Left lung (tissue), 10 donors: ENCODE data around the gene SHC4. TPM values are rescaled to one million over a fixed set of nuclear protein-coding genes. Genes with fewer than 3 reads are reported as not detected.

Source experiments
- ATAC-seq: fragments of 200-7000 bp; cut with Tn5 transposase; one replicate; pipeline ENCODE4 v1.9.1; 2020; ENCODE audit warnings: moderate library complexity
- DNase-seq, 4 donors: peaks; one replicate each; pipeline ENCODE4 v3.0.0-alpha.2; 2013 to 2020
- H3K27ac ChIP-seq, 2 donors: fragments of 200-600 bp; sonication (generic) in 1 of 2; one replicate each; pipeline versions ENCODE4 v1.5.0 to v1.8.0; 2020 to 2021
- H3K27me3 ChIP-seq, 2 donors: fragments of 200-600 bp; sonication (generic) in 1 of 2; one replicate each; pipeline versions ENCODE4 v1.5.0 to v1.8.0; 2020 to 2021
- H3K36me3 ChIP-seq, 2 donors: fragments of 200-600 bp; sonication (generic) in 1 of 2; one replicate each; pipeline versions ENCODE4 v1.5.0 to v1.8.0; 2020 to 2021
- H3K4me1 ChIP-seq, 2 donors: fragments of 200-600 bp; one replicate each; pipeline ENCODE4 v1.8.0; 2021
- H3K4me3 ChIP-seq, 2 donors: fragments of 200-600 bp; sonication (generic) in 1 of 2; one replicate each; pipeline versions ENCODE4 v1.5.0 to v1.8.0; 2020 to 2021; ENCODE audit warnings: mild to moderate bottlenecking in 1 of 2
- H3K9me3 ChIP-seq, 2 donors: fragments of 200-600 bp; sonication (generic) in 1 of 2; one replicate each; pipeline versions ENCODE4 v1.5.0 to v1.8.0; 2020 to 2021
- CTCF ChIP-seq, 2 donors: fragments of 200-600 bp; sonication (generic) in 1 of 2; IDR thresholded peaks; one replicate each; pipeline versions ENCODE4 v1.5.0 to v1.8.0; 2021; ENCODE audit warnings: antibody characterized with exemption in 2 of 2
- intact Hi-C, 2 donors: fragments of 100-400 bp; cut with DNase I; formaldehyde crosslinking; loops; one replicate each; pipeline versions ENCODE4 v1.11.2 to v1.14.2; 2022
- polyA plus RNA-seq, 6 donors: library from polyadenylated mRNA; unstranded; fragments of 120-200 nt; gene quantifications; one replicate each; pipeline ENCODE4 v1.2.1, GENCODE V29; 2013; ENCODE audit not compliant: insufficient read length in 6 of 6
- total RNA-seq, 2 donors: library from RNA; stranded (reverse); fragmentation: NEBNext Ultra II Directional; extraction: Animal tissue kit (Norgen Biotek cat#: 25700); gene quantifications; one replicate each; pipeline ENCODE4 v1.2.1, GENCODE V29; 2021
- donor health status: DM: no; HTN: yes; CAD: no.
- donor health status: DM: no; HTN: no; CAD: no.

The SHC4 gene
- total and polyA plus RNA-seq, 8 donors, result 0.44 to 1.4 (median 0.98) TPM

DNA sequence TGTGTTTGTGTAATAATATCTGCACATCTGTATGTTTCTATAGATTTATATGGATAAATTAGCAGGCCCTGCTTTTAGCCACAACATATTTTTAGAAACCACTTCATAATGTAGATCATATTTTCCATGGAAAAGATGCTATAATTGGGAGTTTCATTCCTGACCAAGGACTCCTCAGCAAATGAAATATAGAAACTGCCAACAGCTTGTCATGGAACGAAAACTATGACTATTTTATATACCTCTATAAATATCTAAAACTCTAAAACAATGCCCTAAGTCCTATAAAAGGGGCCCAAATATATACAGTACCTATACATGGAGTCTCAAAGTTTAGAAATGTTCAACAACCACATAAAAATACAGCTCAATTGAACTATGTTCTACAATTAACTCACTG lies 57.9 kb downstream of the SHC4 start:
- Histone ChIP-seq H3K27me3 (no peaks in the 10 kb centered on the region), H3K27ac (no peak overlapping the region), H3K4me1 (no peaks in the 10 kb centered on the region), H3K36me3 (no peaks in the 10 kb centered on the region), H3K9me3 (no peaks in the 10 kb centered on the region), H3K4me3 (no peak overlapping the region)
- no peak for TF ChIP-seq CTCF (IDR thresholded peaks at IDR 0.05)
- intact Hi-C loops, result no loop called here
- DNase-seq, result no peak
- no peak for ATAC-seq

DNA sequence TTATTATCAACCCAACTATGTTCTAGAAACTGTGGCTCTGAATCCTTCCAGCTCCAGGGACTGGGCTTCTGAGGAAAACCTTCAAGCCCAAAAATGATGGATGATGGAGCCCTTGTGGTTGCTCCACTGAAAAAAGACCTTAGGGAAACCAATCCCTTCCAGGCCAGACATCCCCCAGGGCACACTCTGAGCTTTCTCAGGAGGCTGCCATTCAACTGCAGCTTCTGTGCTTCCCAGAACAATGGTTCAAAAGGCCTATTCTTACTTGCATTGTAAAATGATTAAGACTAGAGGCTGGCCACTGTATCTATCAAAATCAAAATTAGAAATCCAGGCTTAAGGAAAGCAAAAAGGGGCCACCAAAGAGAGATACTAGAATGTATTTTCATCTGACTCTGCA lies 58.5 kb downstream of the SHC4 start:
- Histone ChIP-seq H3K36me3 (no peaks in the 10 kb centered on the region), H3K27ac (no peak overlapping the region), H3K4me3 (no peak overlapping the region), H3K9me3 (no peaks in the 10 kb centered on the region), H3K27me3 (no peaks in the 10 kb centered on the region), H3K4me1 (no peaks in the 10 kb centered on the region)
- no peak for TF ChIP-seq CTCF (IDR thresholded peaks at IDR 0.05)
- DNase-seq, result no peak
- intact Hi-C loops, result no loop called here
- ATAC-seq, result no peak

DNA sequence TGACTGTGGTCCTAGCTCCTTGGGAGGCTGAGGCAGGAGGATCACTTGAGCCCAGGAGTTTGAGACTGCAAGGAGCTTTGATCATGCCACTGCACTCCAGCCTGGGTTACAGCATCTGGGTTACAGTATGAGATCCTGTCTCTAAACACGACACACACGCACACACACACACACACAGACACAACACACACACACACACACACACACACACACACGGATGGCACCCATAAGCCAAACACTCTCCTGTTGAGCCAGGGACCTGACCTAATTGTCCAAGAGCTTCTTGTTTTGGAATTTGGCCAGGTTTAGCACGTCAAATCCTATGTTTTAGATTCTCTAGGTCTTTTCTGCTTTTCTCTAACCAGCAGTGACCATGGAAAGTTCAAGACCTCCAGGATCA lies 59.0 kb downstream of the SHC4 start:
- no peak for TF ChIP-seq CTCF (IDR thresholded peaks at IDR 0.05)
- no peaks in the 10 kb centered on the region for H3K4me1 ChIP-seq
- no peak for ATAC-seq
- H3K36me3 ChIP-seq, result no peaks in the 10 kb centered on the region
- H3K4me3 ChIP-seq, result no peak overlapping the region
- H3K9me3 ChIP-seq, result no peaks in the 10 kb centered on the region
- no peak for DNase-seq
- intact Hi-C loops, result no loop called here
- H3K27me3 ChIP-seq, result no peaks in the 10 kb centered on the region
- no peak overlapping the region for H3K27ac ChIP-seq

DNA sequence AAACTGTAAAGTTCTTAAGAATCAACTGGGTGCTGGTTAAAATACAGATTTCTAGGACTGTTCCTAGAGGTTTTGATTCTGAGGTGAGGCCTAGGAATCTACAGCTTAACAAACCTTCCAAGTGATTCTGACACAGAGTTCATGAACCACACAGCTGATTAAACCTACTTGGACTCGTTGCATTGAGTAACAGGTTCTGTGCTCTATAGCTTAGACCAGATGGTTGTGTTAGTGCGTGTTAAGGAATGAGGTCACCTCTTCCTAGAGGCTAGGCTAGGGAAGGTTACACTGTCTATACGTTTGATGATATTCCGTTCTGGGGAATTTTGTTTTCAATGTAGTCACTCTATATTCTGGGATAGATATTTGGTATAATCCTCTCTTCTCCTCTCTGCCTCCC lies 63.9 kb downstream of the SHC4 start:
- Histone ChIP-seq H3K4me3 (no peak overlapping the region), H3K9me3 (no peaks in the 10 kb centered on the region), H3K27ac (no peak overlapping the region), H3K27me3 (peaks cover 0 to 13% of the 10 kb centered on the region in 2 donors), H3K4me1 (no peaks in the 10 kb centered on the region), H3K36me3 (no peaks in the 10 kb centered on the region)
- ATAC-seq (no peak), DNase-seq (no peak)
- no peak for TF ChIP-seq CTCF (IDR thresholded peaks at IDR 0.05)
- intact Hi-C loops, result no loop called here

- peaks cover 0 to 13% of the 10 kb centered on the region in 2 donors for H3K27me3 ChIP-seq
- no peak for DNase-seq
- H3K27ac ChIP-seq, result no peak overlapping the region
- no peaks in the 10 kb centered on the region for H3K4me1 ChIP-seq
- intact Hi-C loops, result no loop called here
- H3K4me3 ChIP-seq, result no peak overlapping the region
- TF ChIP-seq CTCF (IDR thresholded peaks at IDR 0.05), result no peak
- H3K36me3 ChIP-seq, result no peaks in the 10 kb centered on the region
- no peaks in the 10 kb centered on the region for H3K9me3 ChIP-seq
- no peak for ATAC-seq
Measured at GRCh38 chr15:48898446-48898845, 65.3 kb downstream of the SHC4 start.
